ENCODE data around the gene KLHL15.

Gene KLHL15

DNA sequence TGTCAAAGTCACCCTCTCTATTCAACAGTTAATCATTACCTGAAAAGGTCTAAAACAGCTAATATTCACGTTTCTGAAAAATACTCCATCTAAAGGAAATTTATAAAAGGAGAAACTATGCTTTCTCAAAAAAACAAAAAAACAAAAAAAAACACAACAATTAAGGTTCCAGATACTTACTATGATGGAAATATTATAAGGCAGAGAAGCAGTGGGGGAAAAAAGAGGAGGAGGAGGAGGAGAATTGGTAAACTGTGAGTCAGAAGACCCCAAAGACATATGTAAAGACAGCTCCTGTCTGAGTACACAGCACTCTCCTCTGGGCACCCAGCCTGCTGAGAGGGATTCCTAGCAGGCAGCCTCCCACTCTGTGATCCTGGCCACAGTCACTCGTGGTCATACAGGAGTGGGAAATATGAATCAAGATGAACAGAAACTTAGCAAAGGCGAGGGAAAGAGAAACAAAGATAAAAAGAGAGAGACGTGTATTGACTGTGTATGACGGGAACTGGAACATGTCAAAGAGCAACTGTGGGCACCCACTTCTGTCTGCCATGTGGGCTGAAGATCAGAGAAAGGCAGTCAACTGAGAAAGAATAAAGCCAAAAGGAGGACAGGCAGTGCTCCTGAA lies 12.5 kb downstream of the KLHL15 start:
- DNase-seq (ENCODE audit: low read depth): no peak
- Histone ChIP-seq H3K4me1 (ENCODE audit: control insufficient read depth, insufficient read depth, low read length) (peaks cover under 1% of the 10 kb centered on the region), H3K9ac (ENCODE audit: low read length) (no peak overlapping the region), H3K4me3 (ENCODE audit: low read length) (no peak overlapping the region), H3K27me3 (replicated peaks; ENCODE audit: control insufficient read depth, insufficient read depth, low read length) (peaks cover 4% of the 10 kb centered on the region), H3K9me3 (ENCODE audit: control insufficient read depth, low read length) (no peaks in the 10 kb centered on the region), H3K36me3 (ENCODE audit: control insufficient read depth, insufficient read depth, low read length, severe bottlenecking) (no peaks in the 10 kb centered on the region)

GRCh38 chrX:24012266-24012665 lies 14.7 kb downstream of the KLHL15 start:
- Histone ChIP-seq H3K9me3 (ENCODE audit: control insufficient read depth, low read length) (no peaks in the 10 kb centered on the region), H3K4me1 (ENCODE audit: control insufficient read depth, insufficient read depth, low read length) (no peaks in the 10 kb centered on the region), H3K36me3 (ENCODE audit: control insufficient read depth, insufficient read depth, low read length, severe bottlenecking) (no peaks in the 10 kb centered on the region), H3K27me3 (replicated peaks; ENCODE audit: control insufficient read depth, insufficient read depth, low read length) (peaks cover 5% of the 10 kb centered on the region), H3K9ac (ENCODE audit: low read length) (no peak overlapping the region), H3K4me3 (ENCODE audit: low read length) (no peak overlapping the region)
- no peak for DNase-seq (ENCODE audit: low read depth)

DNA sequence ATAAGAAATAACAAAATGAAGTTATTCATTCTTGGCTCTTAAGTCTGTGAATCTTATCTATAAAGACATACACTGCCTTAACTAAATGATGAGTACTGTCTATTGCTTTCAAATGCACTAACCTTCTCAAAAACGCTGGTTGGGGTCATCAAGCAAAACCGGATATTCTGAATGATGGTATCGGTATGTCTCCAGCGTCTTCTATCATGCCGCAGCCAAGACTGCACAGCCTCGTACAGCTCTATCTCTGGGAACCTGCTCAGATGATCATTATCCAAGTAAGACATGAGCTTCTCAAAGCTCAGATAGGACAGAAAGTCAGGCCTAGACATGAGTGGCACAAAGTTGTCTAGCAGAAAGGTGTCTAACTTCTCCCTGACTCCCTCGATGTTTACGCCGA lies 21.1 kb downstream of the KLHL15 start:
- no peak for DNase-seq (ENCODE audit: low read depth)
- no peaks in the 10 kb centered on the region for H3K4me1 ChIP-seq (ENCODE audit: control insufficient read depth, insufficient read depth, low read length)
- H3K4me3 ChIP-seq (ENCODE audit: low read length): no peak overlapping the region
- H3K36me3 ChIP-seq (ENCODE audit: control insufficient read depth, insufficient read depth, low read length, severe bottlenecking): peaks cover 5% of the 10 kb centered on the region
- H3K9ac ChIP-seq (ENCODE audit: low read length): no peak overlapping the region
- H3K27me3 ChIP-seq (replicated peaks; ENCODE audit: control insufficient read depth, insufficient read depth, low read length): peaks cover 8% of the 10 kb centered on the region
- H3K9me3 ChIP-seq (ENCODE audit: control insufficient read depth, low read length): no peaks in the 10 kb centered on the region

- no peaks in the 10 kb centered on the region for H3K4me1 ChIP-seq (ENCODE audit: control insufficient read depth, insufficient read depth, low read length)
- H3K36me3 ChIP-seq (ENCODE audit: control insufficient read depth, insufficient read depth, low read length, severe bottlenecking): peaks cover 5% of the 10 kb centered on the region
- H3K4me3 ChIP-seq (ENCODE audit: low read length): no peak overlapping the region
- DNase-seq (ENCODE audit: low read depth): no peak
- no peak overlapping the region for H3K9ac ChIP-seq (ENCODE audit: low read length)
- H3K27me3 ChIP-seq (replicated peaks; ENCODE audit: control insufficient read depth, insufficient read depth, low read length): peaks cover 8% of the 10 kb centered on the region
- no peaks in the 10 kb centered on the region for H3K9me3 ChIP-seq (ENCODE audit: control insufficient read depth, low read length)
These were observed 22.0 kb downstream of the KLHL15 start for GRCh38 chrX:24005028-24005427.

DNA sequence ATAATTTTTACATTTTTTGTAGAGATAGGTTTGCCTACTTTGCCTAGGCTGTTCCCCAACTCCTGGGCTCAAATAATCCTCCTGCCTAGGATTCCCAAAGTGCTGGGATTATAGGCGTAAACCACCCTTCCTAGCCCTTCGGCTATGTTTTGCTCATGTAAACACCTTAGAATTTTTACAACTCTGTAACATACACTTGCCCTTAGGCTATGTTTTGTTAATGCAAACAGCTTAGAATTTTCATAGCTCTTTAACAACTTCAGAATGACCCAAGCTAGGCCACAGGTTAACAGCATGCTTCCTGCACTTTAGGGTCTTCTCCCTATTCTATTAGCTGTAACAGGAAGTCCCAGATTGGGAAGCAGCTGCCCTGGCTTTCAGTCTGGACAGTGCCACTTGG lies 24.2 kb downstream of the KLHL15 start:
- Histone ChIP-seq H3K4me3 (ENCODE audit: low read length) (no peak overlapping the region), H3K27me3 (replicated peaks; ENCODE audit: control insufficient read depth, insufficient read depth, low read length) (peaks cover 6% of the 10 kb centered on the region), H3K9ac (ENCODE audit: low read length) (no peak overlapping the region), H3K36me3 (ENCODE audit: control insufficient read depth, insufficient read depth, low read length, severe bottlenecking) (peaks cover 5% of the 10 kb centered on the region), H3K4me1 (ENCODE audit: control insufficient read depth, insufficient read depth, low read length) (no peaks in the 10 kb centered on the region), H3K9me3 (ENCODE audit: control insufficient read depth, low read length) (no peaks in the 10 kb centered on the region)
- no peak for DNase-seq (ENCODE audit: low read depth)

GRCh38 chrX:24002167-24002566 lies 24.8 kb downstream of the KLHL15 start:
- Histone ChIP-seq H3K9ac (ENCODE audit: low read length) (no peak overlapping the region), H3K36me3 (ENCODE audit: control insufficient read depth, insufficient read depth, low read length, severe bottlenecking) (peaks cover 5% of the 10 kb centered on the region), H3K9me3 (ENCODE audit: control insufficient read depth, low read length) (no peaks in the 10 kb centered on the region), H3K27me3 (replicated peaks; ENCODE audit: control insufficient read depth, insufficient read depth, low read length) (peaks cover 6% of the 10 kb centered on the region), H3K4me1 (ENCODE audit: control insufficient read depth, insufficient read depth, low read length) (no peaks in the 10 kb centered on the region), H3K4me3 (ENCODE audit: low read length) (no peak overlapping the region)
- DNase-seq (ENCODE audit: low read depth): no peak

DNA sequence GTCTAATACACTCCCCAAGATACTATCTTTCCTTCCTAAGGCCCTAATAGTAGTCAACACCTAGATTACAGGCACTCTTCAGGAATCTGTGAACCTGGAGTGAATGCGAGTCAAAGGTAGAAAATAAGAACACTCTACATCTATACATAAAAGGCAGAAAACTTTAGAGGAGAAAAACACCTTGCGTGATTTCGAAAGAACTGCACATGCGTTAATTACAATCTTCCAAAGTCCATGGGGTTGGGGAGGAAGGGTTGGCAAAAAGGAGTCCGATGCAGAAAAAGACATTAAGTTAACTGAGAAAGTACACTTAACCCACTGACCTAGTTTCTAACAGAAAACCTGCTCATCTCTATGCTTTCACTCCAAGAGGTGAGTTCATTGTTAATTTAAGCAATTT lies 27.3 kb downstream of the KLHL15 start:
- H3K9me3 ChIP-seq (ENCODE audit: control insufficient read depth, low read length): no peaks in the 10 kb centered on the region
- H3K4me3 ChIP-seq (ENCODE audit: low read length): no peak overlapping the region
- H3K27me3 ChIP-seq (replicated peaks; ENCODE audit: control insufficient read depth, insufficient read depth, low read length): peaks cover 6% of the 10 kb centered on the region
- no peak for DNase-seq (ENCODE audit: low read depth)
- H3K4me1 ChIP-seq (ENCODE audit: control insufficient read depth, insufficient read depth, low read length): no peaks in the 10 kb centered on the region
- H3K9ac ChIP-seq (ENCODE audit: low read length): no peak overlapping the region
- peaks cover 3% of the 10 kb centered on the region for H3K36me3 ChIP-seq (ENCODE audit: control insufficient read depth, insufficient read depth, low read length, severe bottlenecking)

DNA sequence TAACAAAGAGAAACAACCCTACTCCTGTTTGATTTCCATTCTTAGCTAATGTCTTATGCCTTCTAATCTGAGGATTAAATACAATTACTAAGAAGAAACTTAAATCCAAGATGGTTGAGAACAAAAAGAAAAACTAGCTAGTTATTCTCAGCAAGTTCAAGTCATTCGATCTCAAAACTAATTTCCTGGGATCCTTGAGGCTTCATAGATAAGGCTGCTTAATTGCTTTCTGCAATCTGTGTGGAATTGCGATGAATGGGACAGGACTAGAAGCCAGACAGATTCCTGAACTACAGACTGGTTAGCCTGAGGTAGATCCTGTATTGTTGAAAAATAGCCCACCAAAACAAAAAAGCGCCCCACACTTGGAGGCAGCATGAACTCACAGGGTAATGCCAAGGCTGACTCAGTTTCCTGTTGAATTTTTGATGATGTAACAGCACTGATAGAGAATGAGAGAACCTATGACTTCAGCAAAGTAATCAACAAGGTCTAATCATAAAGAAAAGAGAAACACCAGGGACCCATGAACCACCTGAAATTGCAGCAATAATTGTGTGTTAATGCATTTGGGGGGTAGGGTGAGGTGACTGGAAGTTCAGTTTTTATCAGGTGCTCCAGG lies 33.9 kb downstream of the KLHL15 start:
- H3K9ac ChIP-seq (ENCODE audit: low read length): no peak overlapping the region
- no peaks in the 10 kb centered on the region for H3K4me1 ChIP-seq (ENCODE audit: control insufficient read depth, insufficient read depth, low read length)
- H3K36me3 ChIP-seq (ENCODE audit: control insufficient read depth, insufficient read depth, low read length, severe bottlenecking): peaks cover 10% of the 10 kb centered on the region
- no peak overlapping the region for H3K4me3 ChIP-seq (ENCODE audit: low read length)
- H3K27me3 ChIP-seq (replicated peaks; ENCODE audit: control insufficient read depth, insufficient read depth, low read length): peaks cover 10% of the 10 kb centered on the region
- no peaks in the 10 kb centered on the region for H3K9me3 ChIP-seq (ENCODE audit: control insufficient read depth, low read length)
- DNase-seq (ENCODE audit: low read depth): no peak

- H3K9me3 ChIP-seq (ENCODE audit: control insufficient read depth, low read length): no peaks in the 10 kb centered on the region
- peaks cover 10% of the 10 kb centered on the region for H3K27me3 ChIP-seq (replicated peaks; ENCODE audit: control insufficient read depth, insufficient read depth, low read length)
- H3K36me3 ChIP-seq (ENCODE audit: control insufficient read depth, insufficient read depth, low read length, severe bottlenecking): peaks cover 16% of the 10 kb centered on the region
- DNase-seq (ENCODE audit: low read depth): no peak
- no peak overlapping the region for H3K4me3 ChIP-seq (ENCODE audit: low read length)
- no peak overlapping the region for H3K9ac ChIP-seq (ENCODE audit: low read length)
- H3K4me1 ChIP-seq (ENCODE audit: control insufficient read depth, insufficient read depth, low read length): no peaks in the 10 kb centered on the region
These were observed 34.6 kb downstream of the KLHL15 start for GRCh38 chrX:23992431-23992830.

DNA sequence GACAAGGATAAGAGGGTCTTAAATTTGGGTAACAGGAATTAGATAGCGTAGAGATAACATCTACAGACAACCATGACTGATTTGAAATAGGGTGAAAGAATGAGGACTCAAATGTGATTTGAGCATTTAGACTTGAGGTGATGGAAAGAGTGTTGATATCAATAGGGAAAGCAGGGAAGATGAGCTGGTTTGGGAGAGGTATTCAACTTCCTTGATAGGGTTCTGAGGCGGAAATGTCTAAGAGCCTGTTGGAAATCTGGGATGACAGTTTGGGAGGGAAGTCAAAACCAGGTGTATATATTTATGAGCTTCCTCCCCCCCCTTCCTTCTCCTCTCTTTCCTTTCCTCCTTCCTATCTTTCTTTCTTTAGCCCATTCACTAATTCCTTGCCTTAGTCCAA lies 36.5 kb downstream of the KLHL15 start:
- no peaks in the 10 kb centered on the region for H3K9me3 ChIP-seq (ENCODE audit: control insufficient read depth, low read length)
- no peak overlapping the region for H3K4me3 ChIP-seq (ENCODE audit: low read length)
- no peaks in the 10 kb centered on the region for H3K4me1 ChIP-seq (ENCODE audit: control insufficient read depth, insufficient read depth, low read length)
- H3K9ac ChIP-seq (ENCODE audit: low read length): no peak overlapping the region
- DNase-seq (ENCODE audit: low read depth): no peak
- peaks cover 29% of the 10 kb centered on the region for H3K36me3 ChIP-seq (ENCODE audit: control insufficient read depth, insufficient read depth, low read length, severe bottlenecking)
- peaks cover 10% of the 10 kb centered on the region for H3K27me3 ChIP-seq (replicated peaks; ENCODE audit: control insufficient read depth, insufficient read depth, low read length)

GRCh38 chrX:23989689-23990088 lies 37.3 kb downstream of the KLHL15 start:
- Histone ChIP-seq H3K27me3 (replicated peaks; ENCODE audit: control insufficient read depth, insufficient read depth, low read length) (peaks cover 10% of the 10 kb centered on the region), H3K36me3 (ENCODE audit: control insufficient read depth, insufficient read depth, low read length, severe bottlenecking) (peaks cover 27% of the 10 kb centered on the region), H3K4me1 (ENCODE audit: control insufficient read depth, insufficient read depth, low read length) (no peaks in the 10 kb centered on the region), H3K9ac (ENCODE audit: low read length) (no peak overlapping the region), H3K4me3 (ENCODE audit: low read length) (no peak overlapping the region), H3K9me3 (ENCODE audit: control insufficient read depth, low read length) (no peaks in the 10 kb centered on the region)
- DNase-seq (ENCODE audit: low read depth): no peak

DNA sequence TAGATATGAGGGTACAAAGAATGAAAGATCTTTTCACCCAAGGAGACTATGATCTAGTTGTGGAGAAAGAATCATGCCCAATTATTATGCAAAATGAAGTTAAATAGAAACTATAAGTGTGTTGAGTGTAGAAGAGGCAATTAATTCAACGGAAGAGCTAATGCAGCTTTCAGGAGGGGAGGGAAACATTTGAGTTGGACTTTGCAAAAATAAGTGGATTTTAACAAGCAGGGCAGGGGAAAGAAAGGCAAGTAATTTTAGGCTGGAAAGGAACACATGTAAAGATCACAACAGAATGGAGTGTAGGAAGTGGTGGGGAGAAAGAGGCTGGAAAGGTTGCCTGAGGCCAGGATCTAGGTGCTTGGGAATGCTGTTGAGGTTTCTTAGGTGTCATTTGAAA lies 44.1 kb downstream of the KLHL15 start:
- no peak for DNase-seq (ENCODE audit: low read depth)
- H3K4me3 ChIP-seq (ENCODE audit: low read length): no peak overlapping the region
- H3K9me3 ChIP-seq (ENCODE audit: control insufficient read depth, low read length): no peaks in the 10 kb centered on the region
- peaks cover 17% of the 10 kb centered on the region for H3K36me3 ChIP-seq (ENCODE audit: control insufficient read depth, insufficient read depth, low read length, severe bottlenecking)
- H3K27me3 ChIP-seq (replicated peaks; ENCODE audit: control insufficient read depth, insufficient read depth, low read length): peaks cover 13% of the 10 kb centered on the region
- H3K4me1 ChIP-seq (ENCODE audit: control insufficient read depth, insufficient read depth, low read length): no peaks in the 10 kb centered on the region
- H3K9ac ChIP-seq (ENCODE audit: low read length): no peak overlapping the region
